IPS-11a (cell line): ENCODE results near the gene GLI1.

Source experiments
- H3K4me3 ChIP-seq: one replicate; pipeline ENCODE4 v1.5.1; 2013; ENCODE audit warnings: low read depth, low read length, control low read depth

GLI1 gene

DNA sequence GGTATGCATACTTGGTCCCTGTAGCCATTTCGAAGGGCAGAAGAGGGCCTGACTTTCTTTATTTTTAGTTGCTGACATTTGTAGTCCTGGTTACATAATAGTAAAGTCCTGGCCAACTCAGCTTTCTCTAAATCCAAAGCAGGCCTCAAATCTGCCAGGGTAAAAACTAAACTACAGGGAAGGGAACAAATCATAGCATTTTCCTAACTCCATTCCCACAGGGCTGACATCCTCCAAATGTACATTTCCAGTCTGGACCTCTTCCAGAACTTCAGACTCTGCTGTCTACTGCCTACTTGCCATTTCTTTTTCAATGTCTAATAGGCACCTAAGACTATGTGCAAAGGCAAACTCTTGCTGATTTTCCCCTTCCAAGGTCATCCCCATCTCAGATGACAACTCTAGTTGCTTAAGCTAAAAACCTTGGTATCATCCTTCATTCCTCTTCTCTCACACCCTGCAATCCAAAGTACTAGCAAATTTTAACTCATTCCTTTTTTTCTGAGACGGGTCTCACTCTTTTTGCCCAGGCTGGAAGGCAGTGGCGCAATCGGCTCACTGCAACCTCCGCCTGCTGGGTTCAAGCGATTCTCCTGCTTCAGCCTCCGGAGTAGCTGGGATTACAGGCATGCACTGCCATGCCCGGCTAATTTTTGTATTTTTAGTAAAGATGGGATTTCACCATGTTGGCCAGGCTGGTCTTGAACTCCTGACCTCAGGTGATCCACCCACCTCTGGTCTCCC is 58.8 kb downstream of the GLI1 start:
- no peak overlapping the region for H3K4me3 ChIP-seq

GRCh38 chr12:57518920-57519795 is 59.6 kb downstream of the GLI1 start:
- H3K4me3 ChIP-seq = peak overlapping the region; percentile 86

DNA sequence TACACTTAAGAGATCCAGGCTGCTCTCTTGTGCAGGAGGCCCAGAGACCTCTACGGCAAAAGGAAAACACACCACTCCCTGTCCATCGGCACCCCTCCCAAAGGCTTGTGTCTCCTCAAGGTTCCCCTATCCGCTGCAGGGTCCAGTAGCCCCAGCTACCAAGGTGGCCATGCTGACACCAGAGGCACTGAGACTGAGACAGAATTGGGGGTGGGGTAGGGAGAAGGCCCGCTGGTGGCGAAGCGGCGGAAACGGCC is 60.1 kb downstream of the GLI1 start:
- H3K4me3 ChIP-seq = peak overlapping the region; percentile 86

DNA sequence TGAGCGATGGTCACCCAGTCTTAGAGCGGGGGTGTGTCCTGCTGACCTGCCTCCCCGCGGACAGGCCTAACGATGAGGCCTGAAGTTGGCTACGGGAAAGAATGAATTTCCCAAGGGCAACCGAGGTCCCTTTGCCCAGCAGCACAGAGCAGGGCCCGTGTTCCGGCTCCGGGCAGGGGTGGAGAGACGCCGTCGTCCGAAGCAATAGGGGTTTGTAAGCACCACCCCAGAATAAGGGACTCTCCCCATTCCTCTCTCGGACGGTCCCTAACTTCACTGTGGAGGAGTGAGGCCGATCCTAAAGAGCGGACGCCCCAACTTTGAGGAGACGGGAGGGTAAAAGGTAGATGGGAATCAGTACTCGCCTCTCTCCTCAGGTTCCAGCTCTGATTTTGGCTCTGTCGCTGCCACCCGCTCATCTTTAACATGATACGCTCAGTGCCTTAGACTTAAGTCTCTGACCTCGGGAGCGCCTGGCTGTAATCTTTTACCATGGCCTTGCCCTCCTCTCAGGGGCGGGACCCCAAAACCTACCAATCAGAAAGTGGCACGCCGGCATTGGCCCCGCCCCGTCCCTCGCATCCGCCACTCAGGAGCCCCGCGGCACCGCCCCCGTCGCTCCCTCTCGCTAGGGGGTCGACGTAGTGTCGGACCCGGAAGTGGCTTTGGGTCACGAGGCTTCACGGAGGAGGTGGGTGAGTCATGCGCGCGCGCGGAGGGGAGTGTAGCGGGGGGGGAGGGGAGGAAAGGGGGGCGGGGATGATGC is 60.7 kb downstream of the GLI1 start, which contains the start of gene DDIT3:
Gene DDIT3 (minus strand): TSS at position 462 of the 766 bp plus-strand sequence. CDS start 3,108 bp downstream, outside the sequence.
- peak within 1 kb of the TSS; percentile 86 for H3K4me3 ChIP-seq

GRCh38 chr12:57521525-57522010 is 62.0 kb downstream of the GLI1 start:
- peak overlapping the region; percentile 56 for H3K4me3 ChIP-seq
